MV-4-11 (cell line): ENCODE measurements around the gene FAM24A.

ENCODE experiments used
- DNase-seq: peaks from one replicate; lab custom pipeline; 2025; lab: John Stamatoyannopoulos, UW

Gene FAM24A

DNA sequence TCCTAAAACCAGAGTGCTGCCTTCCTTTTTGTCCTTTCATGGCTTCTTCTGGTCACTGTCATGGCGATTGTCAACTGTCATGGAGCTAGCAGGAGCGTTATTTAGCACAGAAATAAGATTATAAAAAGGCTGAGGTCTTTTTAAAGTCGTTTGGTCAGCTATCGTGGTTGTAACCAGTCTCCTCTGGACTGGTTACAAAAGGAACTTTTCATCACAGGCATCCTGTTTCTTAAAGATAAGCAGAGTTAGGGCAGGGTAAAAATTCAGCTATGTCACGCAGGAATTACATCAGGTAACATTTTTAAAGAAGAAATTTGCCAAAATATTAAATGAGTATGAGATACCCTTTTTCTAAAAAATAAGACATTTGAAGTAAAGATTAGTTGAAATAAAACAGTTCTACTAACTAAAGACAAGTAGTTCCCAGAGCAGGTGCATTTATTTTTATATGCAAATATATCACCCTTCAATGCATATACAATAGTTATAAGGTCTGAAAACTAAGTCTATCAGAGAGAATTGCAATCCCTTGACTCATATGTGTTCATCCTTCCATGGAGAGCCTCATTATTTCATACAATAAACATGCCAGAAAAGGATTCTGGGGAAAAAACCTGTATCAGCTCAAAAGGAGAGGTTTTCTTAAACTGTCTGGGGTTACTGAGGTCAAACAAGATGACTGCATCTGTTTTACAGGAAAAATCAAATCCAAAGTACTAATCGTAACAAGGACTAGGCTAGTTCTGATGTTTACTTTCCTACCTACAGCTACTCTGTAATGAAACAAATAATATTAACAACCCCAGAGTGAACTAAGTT is 20.9 kb downstream of the FAM24A start:
- DNase-seq, result no peak

DNA sequence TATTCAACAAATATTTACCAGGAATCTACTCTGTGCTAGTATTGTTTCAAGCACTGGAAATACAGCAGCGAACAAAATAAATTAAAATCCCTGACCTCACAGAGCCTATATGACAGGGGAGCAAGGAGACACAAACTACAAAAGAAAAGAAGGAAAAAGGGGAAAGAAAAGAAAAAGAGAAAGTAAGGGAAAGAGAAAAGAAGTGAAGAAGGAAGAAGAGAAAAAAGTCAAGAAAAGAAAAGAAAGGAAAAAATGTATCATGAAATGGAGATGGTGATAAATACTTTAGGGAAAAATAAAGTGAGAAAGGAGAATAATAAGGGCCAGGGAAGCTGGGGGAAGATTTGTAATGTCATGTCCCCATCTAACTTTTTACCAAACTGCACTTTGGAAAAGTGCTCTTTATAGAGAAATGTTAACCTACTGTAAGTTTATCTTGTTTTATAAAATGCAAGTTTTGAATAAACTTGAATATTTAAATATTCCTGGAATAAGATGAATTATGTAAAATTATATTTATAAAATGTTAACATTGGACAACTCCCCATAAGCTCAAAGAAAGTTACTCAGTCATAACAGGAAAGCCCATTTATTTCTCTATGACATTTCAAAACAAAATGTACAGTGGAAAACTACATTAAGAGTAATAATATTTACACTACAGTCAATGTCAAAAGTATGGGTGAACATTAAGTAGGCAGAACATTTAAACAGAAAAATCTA is 28.9 kb downstream of the FAM24A start:
- DNase-seq, result no peak

DNA sequence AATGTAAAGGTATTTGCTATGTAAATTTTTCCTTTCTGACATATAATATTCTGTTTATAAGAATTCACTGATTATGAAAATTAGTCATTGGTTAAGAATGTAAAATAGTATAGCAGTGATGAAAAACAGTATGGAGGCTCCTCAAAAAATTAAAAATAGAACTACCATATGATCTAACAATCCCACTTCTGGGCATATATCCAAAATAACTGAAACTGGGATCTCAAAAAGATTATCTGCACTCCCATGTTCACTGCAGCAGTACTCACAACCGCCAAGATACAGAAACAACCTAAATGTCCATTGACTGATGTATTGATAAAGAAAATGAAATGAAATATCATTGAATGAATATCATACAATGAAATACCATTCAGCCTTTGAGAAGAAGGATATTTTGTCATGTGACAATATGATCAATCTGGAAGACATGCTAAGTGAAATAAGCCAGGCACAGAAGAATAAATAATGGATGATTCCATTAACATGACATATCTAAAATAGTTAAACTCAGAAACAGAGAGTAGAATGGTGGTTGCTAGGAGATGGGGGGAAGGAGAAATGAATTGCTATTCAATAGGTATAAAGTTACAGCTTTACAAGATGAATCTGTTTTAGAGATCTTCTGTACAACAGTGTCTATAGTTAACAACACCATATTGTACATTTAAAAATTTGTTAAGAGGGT is 29.6 kb downstream of the FAM24A start:
- DNase-seq, result no peak

DNA sequence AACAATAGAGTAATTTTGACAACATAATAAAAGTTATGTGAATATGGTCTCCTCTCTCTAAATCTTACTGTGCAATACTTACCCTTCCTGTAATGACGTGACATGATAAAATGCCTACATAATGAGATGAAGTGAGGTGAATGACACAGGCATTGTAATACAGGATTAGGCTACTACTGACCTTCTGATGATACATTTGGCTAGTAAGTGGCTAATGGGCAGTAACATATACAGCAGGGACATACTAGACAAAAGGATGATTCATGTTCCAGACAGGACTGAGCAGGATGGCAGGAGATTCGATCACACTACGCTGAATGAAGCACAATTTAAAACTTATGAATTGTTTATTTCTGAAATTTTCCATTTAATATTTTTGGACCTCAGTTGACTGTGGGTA is 38.9 kb downstream of the FAM24A start:
- no peak for DNase-seq

DNA sequence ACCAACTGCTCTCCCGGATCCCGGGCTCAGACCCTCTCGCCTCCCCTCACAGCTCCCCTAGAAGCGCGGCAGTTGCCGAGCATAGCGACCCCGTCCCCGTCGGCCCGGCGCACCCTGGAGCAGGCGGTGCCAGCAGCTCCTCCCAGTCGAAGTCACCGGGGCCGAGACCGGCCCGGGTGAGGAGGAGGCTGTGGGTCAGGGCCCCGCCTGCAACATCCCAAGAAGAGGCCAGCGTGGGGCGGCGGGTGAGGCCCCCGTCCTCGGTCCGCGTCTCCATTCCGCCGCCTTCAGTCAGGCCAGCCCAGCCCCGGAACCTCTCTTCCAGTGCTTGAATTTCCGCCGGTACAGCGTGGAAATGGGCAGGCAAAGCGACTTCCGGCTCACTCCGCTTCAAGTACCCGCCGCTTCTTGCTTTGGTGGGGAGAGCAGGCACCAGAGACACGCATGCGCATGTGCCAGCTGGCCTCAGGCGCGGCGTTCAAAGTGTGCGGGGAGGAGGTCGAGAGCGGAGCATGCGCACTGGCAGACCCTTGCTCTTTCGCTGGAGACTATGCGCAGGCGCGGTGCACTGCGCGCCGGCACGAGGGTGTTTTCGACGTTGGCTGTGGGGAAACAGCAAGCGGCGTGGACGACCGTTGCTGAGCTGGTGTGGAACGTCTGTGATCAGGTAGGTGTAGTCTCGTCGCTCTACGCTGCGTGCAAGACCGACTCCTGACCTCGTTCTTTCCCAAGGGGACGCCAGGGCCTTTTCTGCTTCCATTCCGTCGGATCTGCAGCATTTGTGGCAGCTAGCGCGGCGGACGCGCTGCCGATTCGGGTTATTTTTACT is 43.7 kb downstream of the FAM24A start, which contains the start of gene C10orf88:
TSS of gene C10orf88 (minus strand) at position 326 of the 829 bp plus-strand sequence. CDS start at position 277, 49 bp downstream.
- peak; percentile 99 for DNase-seq

DNA sequence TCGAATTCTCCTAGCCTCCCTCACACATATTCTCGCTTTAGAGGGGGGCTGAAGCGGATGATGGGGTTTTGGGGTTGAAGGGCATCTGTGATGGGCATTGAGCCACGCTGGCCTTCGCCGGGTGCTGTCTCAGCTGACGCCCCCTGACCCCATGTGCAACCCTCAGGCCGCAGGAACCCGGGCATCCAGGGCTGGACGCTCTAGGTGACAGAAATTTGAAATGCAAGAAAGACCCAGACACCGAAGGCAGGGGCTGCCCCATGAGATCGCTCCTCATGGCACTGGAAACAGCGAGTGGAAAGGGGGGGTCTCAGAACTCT is 44.3 kb downstream of the FAM24A start:
- no peak for DNase-seq

DNA sequence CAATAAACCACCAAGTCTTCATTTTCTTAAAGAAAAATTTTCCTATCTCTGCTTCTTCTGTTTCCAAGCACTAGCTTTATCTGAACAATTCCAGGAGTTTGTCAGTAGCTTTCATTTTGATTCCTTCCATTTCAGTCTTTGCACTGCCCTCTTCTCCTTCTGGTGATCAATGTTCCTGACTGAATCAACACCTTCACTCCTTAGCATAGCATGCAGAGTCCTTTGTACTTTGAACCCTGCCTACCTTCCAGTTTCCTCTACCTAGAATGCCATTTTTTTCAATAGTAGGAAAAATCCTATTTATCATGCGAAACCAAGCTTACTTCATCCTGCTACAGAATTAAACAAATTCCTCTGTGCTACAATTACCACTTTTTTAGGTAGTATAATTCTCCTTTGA is 45.5 kb downstream of the FAM24A start:
- no peak for DNase-seq

DNA sequence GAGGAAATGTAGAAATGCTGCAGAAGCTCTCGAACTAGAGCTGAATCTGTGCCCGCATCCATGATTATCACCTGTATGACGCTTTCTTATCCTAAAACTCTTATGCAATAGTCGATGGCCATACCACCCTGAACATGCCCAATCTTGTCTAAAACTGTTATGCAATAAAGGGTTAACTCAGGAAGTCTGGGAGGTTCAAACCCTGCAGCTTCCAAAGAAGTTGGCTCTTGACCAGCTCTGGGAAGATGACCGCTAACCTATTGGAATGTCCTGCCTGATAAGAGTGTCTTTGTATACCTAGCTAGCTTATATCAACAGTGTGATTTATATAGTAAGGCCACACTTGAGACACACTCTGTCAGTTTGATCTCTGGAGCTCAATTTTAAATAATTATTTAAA is 47.1 kb downstream of the FAM24A start:
- DNase-seq, result no peak

DNA sequence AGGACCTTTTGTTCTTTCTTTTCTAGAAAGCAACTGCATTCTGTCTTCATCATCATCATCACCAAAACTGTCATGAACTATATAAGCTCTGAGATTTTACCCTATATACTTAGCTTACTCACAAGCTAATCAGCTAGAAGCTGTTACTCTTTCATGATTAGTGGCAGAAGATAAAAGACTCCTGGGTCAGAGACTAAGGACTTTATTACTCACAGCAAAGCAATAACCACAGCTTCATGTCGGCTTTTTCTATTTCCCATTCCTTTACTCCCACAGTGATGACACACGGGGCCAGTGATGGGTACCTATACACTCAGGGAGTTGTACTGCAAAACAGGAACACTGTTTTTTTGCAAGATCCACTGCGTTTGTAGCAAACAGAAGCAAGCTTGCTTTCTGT is 52.0 kb downstream of the FAM24A start:
- no peak for DNase-seq
